Measurements from ENCODE around the gene PRR18. TPM values are rescaled to one million over a fixed set of nuclear protein-coding genes. Genes with fewer than 3 reads are reported as not detected.

PRR18 gene
- total RNA-seq, 1 experiment from 2014 or later, result not detected

DNA sequence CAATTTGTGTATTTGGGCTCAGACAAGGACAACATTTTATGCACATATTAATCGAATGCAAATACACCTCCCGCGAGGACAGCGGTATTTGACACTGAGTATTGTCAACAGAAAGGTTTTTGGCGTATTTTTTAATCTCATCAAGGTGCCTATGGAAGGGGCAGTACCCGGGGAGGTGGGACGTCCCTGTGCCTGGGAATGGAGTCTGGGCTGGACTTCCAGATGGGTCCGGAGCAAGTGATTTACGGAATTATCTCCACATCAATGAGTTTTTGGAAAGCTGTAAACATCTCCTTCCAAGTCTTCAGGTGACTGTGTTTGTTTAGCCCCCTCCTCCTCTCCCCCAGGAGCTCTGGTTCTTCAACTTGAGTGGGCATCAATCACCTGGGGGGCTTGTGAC lies 39.8 kb downstream of the PRR18 start:
- no peak overlapping the region for H3K27ac ChIP-seq (ENCODE audit: low read depth, low read length)
- no peak overlapping the region for H3K9ac ChIP-seq (ENCODE audit: low read length)
- ChIA-PET RAD21 (ENCODE audit: low non-redundant PET in 1 of 2, low total read pairs in 2 of 2, uncharacterized antibody in 2 of 2, unreplicated experiment in 2 of 2) (no interaction called here), POLR2A (no interaction called here), CTCF (no interaction called here)
- no peak for TF ChIP-seq SP1 (IDR thresholded peaks at IDR 0.05; ENCODE audit: low read depth)
- TF ChIP-seq, protein P1, sequence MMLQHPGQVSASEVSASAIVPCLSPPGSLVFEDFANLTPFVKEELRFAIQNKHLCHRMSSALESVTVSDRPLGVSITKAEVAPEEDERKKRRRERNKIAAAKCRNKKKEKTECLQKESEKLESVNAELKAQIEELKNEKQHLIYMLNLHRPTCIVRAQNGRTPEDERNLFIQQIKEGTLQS (IDR thresholded peaks at IDR 0.05), result no peak
- no peak for TF ChIP-seq JUND (IDR thresholded peaks at IDR 0.05)
- TF ChIP-seq SIN3A (IDR thresholded peaks at IDR 0.05; ENCODE audit: low read depth), result no peak
- TF ChIP-seq EZH2 (IDR thresholded peaks at IDR 0.05), result no peak
- TF ChIP-seq POLR2AphosphoS5 (IDR thresholded peaks at IDR 0.05; ENCODE audit: low read depth, low read length), result no peak
- TF ChIP-seq CBX3 (IDR thresholded peaks at IDR 0.05; ENCODE audit: low read depth), result no peak
- TF ChIP-seq, protein P2, sequence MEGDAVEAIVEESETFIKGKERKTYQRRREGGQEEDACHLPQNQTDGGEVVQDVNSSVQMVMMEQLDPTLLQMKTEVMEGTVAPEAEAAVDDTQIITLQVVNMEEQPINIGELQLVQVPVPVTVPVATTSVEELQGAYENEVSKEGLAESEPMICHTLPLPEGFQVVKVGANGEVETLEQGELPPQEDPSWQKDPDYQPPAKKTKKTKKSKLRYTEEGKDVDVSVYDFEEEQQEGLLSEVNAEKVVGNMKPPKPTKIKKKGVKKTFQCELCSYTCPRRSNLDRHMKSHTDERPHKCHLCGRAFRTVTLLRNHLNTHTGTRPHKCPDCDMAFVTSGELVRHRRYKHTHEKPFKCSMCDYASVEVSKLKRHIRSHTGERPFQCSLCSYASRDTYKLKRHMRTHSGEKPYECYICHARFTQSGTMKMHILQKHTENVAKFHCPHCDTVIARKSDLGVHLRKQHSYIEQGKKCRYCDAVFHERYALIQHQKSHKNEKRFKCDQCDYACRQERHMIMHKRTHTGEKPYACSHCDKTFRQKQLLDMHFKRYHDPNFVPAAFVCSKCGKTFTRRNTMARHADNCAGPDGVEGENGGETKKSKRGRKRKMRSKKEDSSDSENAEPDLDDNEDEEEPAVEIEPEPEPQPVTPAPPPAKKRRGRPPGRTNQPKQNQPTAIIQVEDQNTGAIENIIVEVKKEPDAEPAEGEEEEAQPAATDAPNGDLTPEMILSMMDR (IDR thresholded peaks at IDR 0.05 in 2 of 3, conservative IDR thresholded peaks at IDR 0.05 in 1 of 3; ENCODE audit: borderline replicate concordance in 1 of 3, insufficient read depth in 1 of 3, low read depth in 2 of 3, low read length in 2 of 3), result no peak
- TF ChIP-seq SRF (IDR thresholded peaks at IDR 0.05; ENCODE audit: low read depth), result no peak
- TF ChIP-seq, protein P3, sequence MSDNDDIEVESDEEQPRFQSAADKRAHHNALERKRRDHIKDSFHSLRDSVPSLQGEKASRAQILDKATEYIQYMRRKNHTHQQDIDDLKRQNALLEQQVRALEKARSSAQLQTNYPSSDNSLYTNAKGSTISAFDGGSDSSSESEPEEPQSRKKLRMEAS (IDR thresholded peaks at IDR 0.05), result no peak
- no peak for TF ChIP-seq EZH2phosphoT487 (IDR thresholded peaks at IDR 0.05; ENCODE audit: borderline replicate concordance)
- TF ChIP-seq YY1 (IDR thresholded peaks at IDR 0.05; ENCODE audit: extremely low read depth, insufficient replicate concordance, low read depth, low read length), result no peak
- TF ChIP-seq ZFX (IDR thresholded peaks at IDR 0.05), result no peak
- TF ChIP-seq, protein P4, sequence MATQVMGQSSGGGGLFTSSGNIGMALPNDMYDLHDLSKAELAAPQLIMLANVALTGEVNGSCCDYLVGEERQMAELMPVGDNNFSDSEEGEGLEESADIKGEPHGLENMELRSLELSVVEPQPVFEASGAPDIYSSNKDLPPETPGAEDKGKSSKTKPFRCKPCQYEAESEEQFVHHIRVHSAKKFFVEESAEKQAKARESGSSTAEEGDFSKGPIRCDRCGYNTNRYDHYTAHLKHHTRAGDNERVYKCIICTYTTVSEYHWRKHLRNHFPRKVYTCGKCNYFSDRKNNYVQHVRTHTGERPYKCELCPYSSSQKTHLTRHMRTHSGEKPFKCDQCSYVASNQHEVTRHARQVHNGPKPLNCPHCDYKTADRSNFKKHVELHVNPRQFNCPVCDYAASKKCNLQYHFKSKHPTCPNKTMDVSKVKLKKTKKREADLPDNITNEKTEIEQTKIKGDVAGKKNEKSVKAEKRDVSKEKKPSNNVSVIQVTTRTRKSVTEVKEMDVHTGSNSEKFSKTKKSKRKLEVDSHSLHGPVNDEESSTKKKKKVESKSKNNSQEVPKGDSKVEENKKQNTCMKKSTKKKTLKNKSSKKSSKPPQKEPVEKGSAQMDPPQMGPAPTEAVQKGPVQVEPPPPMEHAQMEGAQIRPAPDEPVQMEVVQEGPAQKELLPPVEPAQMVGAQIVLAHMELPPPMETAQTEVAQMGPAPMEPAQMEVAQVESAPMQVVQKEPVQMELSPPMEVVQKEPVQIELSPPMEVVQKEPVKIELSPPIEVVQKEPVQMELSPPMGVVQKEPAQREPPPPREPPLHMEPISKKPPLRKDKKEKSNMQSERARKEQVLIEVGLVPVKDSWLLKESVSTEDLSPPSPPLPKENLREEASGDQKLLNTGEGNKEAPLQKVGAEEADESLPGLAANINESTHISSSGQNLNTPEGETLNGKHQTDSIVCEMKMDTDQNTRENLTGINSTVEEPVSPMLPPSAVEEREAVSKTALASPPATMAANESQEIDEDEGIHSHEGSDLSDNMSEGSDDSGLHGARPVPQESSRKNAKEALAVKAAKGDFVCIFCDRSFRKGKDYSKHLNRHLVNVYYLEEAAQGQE (IDR thresholded peaks at IDR 0.05; ENCODE audit: low read depth), result no peak
- no peaks in the 10 kb centered on the region for H3K9me3 ChIP-seq (ENCODE audit: control insufficient read depth in 1 of 2, insufficient read depth in 1 of 2, low read depth in 1 of 2, low read length in 2 of 2)
- no peak for DNase-seq (ENCODE audit: low read depth, low spot score)
- no peaks in the 10 kb centered on the region for H3K27me3 ChIP-seq (ENCODE audit: insufficient read depth, low read length)
- intact Hi-C loops (cut with micrococcal nuclease), result no loop called here
- no peak overlapping the region for H3K4me3 ChIP-seq (replicated peaks in 1 of 2; ENCODE audit: low read depth in 1 of 2, low read length in 2 of 2)
- H3K9me2 ChIP-seq (ENCODE audit: insufficient read depth), result no peaks in the 10 kb centered on the region
- no peaks in the 10 kb centered on the region for H4K20me1 ChIP-seq (ENCODE audit: insufficient read depth)
- no peak overlapping the region for H2AFZ ChIP-seq (ENCODE audit: low read depth, low read length, poor library complexity, severe bottlenecking)
- no peak for ATAC-seq
- no TSS peak for BruUV-seq (replicated peaks)
- H3K36me3 ChIP-seq (ENCODE audit: control insufficient read depth in 1 of 2, insufficient read depth in 2 of 2, low read length in 2 of 2), result no peaks in the 10 kb centered on the region
- no peaks in the 10 kb centered on the region for H3K4me1 ChIP-seq (ENCODE audit: control insufficient read depth in 1 of 2, insufficient read depth in 2 of 2, low read length in 2 of 2)
- H3K4me2 ChIP-seq (ENCODE audit: low read length), result no peak overlapping the region
- no peaks in the 10 kb centered on the region for H3K79me2 ChIP-seq (ENCODE audit: insufficient read depth, low read length)
